G401 (cell line): ENCODE results near the gene TOPORS. TPM values are rescaled to one million over a fixed set of nuclear protein-coding genes. Genes with fewer than 3 reads are reported as not detected.
"Not testable (repeated sequence)": the region's sequence is repeated elsewhere in the genome, so short reads cannot be mapped to it uniquely, and the experiment has no call there.

Experiments
- DNase-seq: peaks from one replicate; pipeline ENCODE4 v3.0.0-alpha.2; 2015; ENCODE audit warnings: low spot score
- in situ Hi-C: cut with HindIII; loops from 2 replicates; pipeline ENCODE4 v1.10.0; 2016; ENCODE audit warnings: low sequenced_read_pairs, mixed read lengths
- total RNA-seq: library from RNA; depleted of rRNA; stranded (reverse); fragments of >200 nt; shearing (Covaris generic); gene quantifications from 2 replicates; pipeline ENCODE4 v1.2.3, GENCODE V29; 2014

The TOPORS gene
- total RNA-seq, 1 experiment from 2014 or later = 19.6 TPM

GRCh38 chr9:32571969-32572899, 19.8 kb upstream of the TOPORS start:
- in situ Hi-C loops = no loop called here
- DNase-seq = peak; percentile 78

- DNase-seq = no peak
- in situ Hi-C loops = no loop called here
These were observed 17.9 kb upstream of the TOPORS start for GRCh38 chr9:32570262-32570661.

GRCh38 chr9:32566770-32567169, 14.4 kb upstream of the TOPORS start:
- in situ Hi-C loops = loop anchor here (10.0 kb wide), 1 partner anchor 122 kb away; no protein-coding TSS in a partner anchor
- DNase-seq = no peak

DNA sequence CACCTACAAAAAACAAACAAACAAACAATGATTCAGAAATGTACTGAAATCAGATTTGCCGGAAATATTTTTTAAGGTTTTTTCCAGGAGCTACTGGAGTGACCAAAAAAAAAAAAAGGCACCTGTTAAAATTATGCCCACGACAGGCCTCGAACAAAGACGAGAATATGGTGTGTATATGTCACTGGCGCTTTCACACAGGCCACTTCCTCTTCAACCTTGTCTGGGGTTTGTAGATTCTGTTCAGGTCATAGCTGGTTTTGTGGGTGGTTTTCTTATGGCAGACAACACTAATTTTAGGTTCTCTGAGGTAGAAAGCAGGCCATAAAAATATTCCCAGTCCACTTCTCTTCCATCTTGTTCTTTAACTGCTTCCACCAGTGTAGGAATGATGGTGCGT, 13.6 kb upstream of the TOPORS start:
- in situ Hi-C loops = loop anchor here (10.0 kb wide), 1 partner anchor 121 kb away; no protein-coding TSS in a partner anchor
- DNase-seq = no peak

GRCh38 chr9:32558408-32558934, 6.1 kb upstream of the TOPORS start:
- DNase-seq = no peak
- in situ Hi-C loops = no loop called here

DNA sequence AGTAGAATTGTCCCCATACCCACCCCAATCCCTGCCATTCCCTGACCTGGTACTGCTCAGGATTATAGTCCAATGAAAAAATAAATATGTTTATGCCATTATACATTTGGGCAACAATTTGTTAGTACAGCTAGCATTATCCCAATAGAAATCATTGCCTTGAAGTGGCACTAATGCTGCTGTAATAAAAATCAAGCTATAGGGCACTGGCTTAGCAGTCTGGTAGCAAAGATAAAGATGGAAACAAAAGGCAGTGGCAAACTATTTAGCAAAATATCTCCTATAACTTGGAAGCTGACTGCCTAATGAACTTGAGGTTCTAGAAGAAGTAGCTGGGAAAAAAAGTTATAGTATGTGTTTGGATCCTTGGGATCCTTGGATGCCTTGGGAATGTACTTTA, 2.2 kb upstream of the TOPORS start:
- DNase-seq = no peak
- in situ Hi-C loops = no loop called here

GRCh38 chr9:32554107-32554506, 1.7 kb upstream of the TOPORS start:
- DNase-seq = no peak
- in situ Hi-C loops = no loop called here

DNA sequence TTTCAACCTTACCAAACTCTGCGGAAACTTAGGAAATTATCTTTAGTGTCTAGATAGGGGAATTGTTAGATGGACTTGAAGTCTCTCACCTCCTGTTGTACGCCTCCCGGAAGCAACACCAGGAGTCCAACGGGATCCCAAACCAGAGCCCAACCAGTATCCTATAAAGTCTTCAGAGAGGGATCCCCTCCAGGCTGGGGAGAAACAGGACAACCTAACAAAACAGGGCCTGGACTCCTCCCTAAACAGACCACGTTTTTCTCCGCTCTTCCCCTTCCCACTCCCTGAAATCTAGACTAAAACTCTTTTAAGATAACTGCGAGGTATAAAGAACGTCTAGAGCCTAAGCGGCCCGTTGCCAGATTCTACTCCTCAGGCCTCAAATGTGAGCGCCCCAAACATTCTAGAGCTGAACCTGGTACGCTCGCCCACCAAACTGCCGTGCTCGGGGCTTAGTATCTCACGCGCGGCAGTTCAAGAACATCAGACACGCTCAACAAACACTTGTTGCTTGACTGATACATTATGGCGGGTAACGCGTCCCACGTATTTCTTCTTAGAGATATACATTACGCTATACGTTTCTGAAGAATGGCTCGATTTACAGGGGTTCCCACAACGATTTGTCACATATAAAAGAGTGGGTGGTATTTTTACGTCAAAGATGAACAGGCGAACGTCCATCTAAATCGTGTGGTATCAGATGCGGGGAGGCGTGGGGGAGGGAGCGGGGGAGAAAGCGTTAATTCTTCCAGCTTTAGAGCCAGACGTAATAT, 922 bp downstream of the TOPORS start:
- in situ Hi-C loops = no loop called here
- DNase-seq = no peak

DNA sequence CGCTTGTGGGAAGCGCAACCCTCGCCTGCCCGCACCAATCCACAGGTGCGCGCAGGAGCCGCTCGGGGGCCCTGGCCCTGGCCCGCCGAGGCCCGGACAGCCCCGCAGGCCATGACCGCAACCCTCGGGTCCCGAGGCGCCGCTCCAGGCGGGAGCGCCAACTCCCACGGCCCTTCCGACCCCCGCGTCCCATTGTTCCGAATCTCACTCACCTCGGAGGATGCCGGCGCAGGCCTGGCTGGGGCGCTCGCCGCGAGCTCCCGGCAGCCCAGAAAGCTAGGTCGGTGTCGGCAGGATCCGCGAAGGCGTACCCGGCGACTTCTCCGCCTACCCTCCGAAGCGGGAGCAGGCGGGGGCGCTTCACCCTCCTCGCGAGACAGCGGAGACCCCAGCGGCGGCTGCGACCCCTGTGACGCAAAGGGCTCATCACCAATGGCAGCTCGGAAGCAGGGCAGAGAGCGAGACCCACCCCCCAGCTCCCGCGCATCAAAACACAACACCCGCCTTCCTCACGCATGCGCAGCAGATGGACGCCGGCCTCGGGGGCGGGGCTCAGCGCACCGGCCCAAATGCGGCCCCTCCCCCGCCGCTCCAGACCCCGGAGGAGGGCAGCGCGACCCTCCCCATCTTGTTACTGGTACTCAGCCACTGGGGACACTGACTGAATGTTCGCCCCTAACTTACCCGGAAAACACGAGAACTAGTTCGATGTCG, 1.7 kb downstream of the TOPORS start:
- DNase-seq = peak; percentile 95
- in situ Hi-C loops = no loop called here

DNA sequence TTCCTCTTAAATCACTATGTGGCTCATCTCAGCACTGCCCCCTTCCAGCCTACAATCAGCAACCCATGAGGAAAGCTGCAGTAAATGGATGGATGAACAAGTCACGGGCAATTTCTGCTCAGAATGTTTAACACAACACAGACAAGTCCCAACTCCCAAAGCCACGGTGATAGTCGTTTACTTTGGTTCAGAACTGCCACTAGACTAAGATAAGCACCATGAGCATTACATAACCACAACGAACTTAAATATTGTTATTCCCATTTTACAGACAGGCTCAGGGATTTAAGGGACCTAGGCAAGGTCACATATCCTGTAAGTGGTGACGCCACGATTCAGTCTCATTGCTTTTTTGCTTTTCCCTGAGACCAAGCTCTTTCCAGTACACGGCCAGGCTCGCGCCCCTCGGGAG, 2.2 kb downstream of the TOPORS start:
- in situ Hi-C loops = no loop called here
- peak; percentile 50 for DNase-seq

DNA sequence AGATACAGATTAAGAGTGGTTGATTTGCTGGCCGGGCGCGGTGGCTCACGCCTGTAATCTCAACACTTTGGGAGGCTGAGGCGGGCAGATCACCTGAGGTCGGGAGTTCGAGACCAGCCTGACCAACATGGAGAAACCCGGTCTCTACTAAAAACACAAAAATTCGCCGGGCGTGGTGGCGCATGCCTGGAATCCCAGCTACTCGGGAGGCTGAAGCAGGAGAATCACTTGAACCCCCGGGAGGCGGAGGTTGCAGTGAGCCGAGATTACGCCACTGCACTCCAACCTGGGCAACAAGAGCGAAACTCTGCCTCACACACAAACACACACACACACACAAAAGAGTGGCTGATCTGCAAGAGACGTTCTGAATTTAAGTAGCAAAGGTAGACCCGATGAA, 4.2 kb downstream of the TOPORS start:
- in situ Hi-C loops, DNase-seq: not testable (repeated sequence)

DNA sequence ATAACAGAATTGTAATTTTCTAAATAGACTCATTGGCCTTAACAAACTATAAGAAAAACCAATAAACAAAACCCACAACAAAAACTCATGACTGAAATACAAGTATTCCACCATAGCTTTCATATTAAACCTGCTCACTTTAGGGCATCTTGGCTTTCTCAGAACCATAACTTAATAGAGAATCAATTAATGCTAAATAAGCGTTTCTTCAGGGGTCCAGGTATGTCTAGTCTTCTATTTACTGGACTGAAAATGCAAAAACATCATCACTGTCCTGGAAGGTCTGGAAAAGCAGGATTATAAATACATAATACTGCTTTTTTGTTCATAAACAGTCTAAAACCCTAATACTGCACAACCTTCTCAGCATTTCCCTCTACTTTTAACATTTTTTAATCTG, 6.5 kb downstream of the TOPORS start:
- in situ Hi-C loops = no loop called here

DNA sequence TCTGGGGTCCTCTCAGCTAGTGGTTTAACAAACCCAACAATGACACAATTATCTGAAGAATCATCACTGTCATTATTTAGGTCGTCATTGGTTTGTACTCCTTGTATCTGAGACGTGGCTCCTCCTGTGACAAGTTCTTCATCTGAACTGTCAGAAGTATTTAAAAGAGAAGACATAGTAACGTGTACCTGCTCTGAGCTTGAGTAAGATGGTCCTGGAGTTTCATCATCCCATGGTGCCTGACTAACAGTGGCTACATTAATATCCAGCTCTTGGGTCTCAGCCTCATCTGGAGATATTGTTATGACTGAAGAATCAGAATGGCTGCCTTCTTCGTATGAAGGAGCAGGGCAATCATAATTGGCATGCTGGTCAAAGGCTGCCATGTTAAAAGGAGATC, 9.3 kb downstream of the TOPORS start:
- in situ Hi-C loops = no loop called here

More for the DNA sequence above, 6.5 kb downstream of the TOPORS start:
- DNase-seq = no peak

DNA sequence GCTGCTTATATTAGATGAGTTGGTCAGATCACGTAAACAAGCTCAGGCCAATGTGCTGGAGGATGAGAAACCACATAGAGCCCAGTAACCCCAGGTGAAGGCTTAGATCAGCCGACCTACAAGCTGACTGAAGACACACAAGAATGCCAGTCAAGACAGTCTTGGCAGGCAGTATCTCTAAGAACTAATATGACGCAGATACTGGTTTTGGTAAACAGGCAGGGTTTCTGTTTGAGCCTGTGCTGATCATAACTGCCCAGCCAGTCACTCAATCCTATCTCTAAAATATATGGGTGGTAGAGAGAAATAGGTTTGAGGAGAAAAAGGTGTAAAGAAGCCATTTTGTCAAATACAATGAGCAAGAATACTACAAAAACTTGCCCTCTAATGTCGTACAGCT, 18.6 kb downstream of the TOPORS start:
- no peak for DNase-seq
- in situ Hi-C loops = no loop called here

More for the DNA sequence above, 9.3 kb downstream of the TOPORS start:
- DNase-seq = no peak

DNA sequence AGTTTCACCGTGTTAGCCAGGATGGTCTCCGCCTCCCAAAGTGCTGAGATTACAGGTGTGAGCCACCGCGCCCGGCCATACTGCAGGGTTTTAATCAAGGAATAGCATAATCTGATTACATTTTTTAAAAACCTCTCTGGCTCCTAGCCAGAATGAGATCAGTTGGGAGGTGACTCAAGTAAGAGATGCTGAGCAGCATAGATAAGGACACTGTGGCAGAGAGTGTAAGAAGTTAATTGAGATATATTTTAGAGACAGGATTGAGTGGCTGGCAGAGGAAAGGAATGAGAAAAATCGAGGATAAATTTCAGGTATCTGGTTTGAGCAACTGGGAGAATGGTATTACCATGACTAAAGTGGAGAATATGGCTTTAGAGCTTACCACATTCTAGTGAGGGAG, 19.1 kb downstream of the TOPORS start:
- in situ Hi-C loops = no loop called here
- no peak for DNase-seq

DNA sequence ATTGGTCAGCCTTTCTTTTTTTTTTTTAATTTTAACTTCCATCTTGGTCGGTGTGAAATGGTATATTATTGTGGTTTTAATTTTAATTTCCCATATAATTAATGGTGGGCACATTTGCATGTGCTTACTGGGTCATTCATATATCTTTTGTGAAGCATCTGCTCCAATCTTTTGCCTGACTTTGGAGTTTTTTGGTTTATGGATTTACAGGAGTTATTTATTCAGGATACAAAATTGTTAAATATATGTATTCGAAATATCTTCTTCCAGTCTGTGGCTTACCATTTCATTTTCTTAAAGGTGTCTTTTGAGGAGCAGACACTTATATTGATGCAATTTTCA, 25.7 kb downstream of the TOPORS start:
- DNase-seq = no peak
- in situ Hi-C loops = no loop called here

DNA sequence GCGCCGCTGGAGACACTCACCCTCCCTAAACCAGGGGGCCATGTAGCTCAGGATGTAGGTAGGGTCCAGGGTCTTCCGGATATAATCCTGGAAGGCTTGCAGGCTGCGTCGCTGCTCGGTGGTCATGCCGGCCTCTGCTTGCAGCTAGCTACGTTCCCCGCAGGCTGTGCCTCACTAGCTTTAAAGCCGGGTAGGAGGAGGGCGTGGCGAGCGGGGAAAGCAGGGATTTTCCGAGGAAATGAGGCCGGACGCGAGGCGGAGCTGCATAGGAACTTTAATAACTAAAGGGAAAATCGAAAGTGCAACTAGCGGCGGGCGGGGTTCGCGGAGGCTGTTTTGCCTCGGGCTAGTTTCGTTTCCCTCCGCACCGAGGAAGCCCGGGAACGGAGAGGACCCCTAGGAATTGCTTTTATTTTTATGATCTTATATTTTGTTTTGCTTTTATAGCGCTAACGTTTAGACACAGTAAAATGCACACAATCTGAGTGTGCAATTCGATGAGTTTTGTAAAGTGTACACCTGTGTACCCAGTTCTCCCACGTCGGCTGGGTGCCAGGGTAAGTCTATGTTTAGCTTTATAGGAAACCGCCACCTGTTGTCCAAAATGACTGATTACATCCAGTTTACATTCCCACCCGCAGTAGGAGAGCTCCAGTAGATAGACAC, 26.2 kb downstream of the TOPORS start, which contains the start of gene RIGI:
RIGI (minus strand) TSS at position 156 of the 666 bp plus-strand sequence; CDS start at position 126, 30 bp downstream.
- peak; percentile 83 for DNase-seq
- in situ Hi-C loops = no loop called here

GRCh38 chr9:32525709-32526030, 26.7 kb downstream of the TOPORS start:
- DNase-seq = peak; percentile 20
- in situ Hi-C loops = no loop called here
